Fibroblast of skin of back (primary cell): ENCODE data around the gene SCCPDH. TPM values are rescaled to one million over a fixed set of nuclear protein-coding genes. Genes with fewer than 3 reads are reported as not detected.
"Not testable (repeated sequence)": the region's sequence is repeated elsewhere in the genome, so short reads cannot be mapped to it uniquely, and the experiment has no call there.

Experiments
- DNase-seq: peaks from one replicate; pipeline ENCODE4 v3.0.0-alpha.2; 2013
- polyA plus RNA-seq, 2 experiments: library from polyadenylated mRNA; unstranded; fragments of 120-200 nt; gene quantifications; one replicate each; pipeline ENCODE4 v1.2.1, GENCODE V29; 2013; ENCODE audit not compliant: insufficient read length in 2 of 2

Gene SCCPDH
- 39.2 TPM for polyA plus RNA-seq (2013, experiment 1 of 2; ENCODE audit: insufficient read length)
- 35.6 TPM for polyA plus RNA-seq (2013, experiment 2 of 2; ENCODE audit: insufficient read length)

DNA sequence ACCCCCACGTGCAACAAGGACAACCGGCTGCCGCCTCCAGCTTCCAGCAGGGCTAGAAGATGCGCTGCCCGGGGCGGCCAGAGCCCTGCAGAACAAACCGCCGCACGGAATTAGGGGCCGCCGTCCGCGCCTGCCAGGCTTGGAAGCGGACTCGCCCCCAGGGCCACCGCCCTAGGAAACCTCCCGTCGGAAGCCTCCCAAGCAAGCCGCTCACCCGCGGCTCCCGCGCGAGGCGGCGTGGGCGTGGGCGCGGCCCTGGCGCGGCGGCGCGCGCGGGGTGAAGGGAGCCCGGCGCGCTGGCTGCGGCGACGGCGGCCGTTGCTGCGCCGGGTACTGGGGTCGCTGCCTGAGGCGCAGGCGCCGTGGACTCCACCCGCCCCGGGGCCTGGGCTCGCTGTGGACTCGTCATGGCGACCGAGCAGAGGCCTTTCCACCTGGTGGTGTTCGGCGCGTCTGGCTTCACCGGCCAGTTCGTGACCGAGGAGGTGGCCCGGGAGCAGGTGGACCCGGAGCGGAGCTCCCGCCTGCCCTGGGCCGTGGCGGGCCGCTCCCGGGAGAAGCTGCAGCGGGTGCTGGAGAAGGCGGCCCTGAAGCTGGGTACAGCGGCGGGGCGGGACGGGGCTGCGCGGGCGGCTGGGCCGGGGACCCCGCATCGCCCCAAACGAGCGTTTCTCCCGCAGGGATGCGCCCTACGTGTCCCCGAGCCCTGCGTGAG lies at the start of gene SCCPDH:
Gene SCCPDH, plus strand, starts transcription at position 394 of the 715 bp plus-strand sequence. Its CDS starts 14 bp downstream, at position 408.
- DNase-seq, result peak; percentile 76

- no peak for DNase-seq
These were observed 46.4 kb upstream of the SCCPDH start for GRCh38 chr1:246677842-246678241.

GRCh38 chr1:246678816-246679793 lies 45.1 kb upstream of the SCCPDH start:
- no peak for DNase-seq

GRCh38 chr1:246679794-246680177 lies 44.4 kb upstream of the SCCPDH start:
- DNase-seq, result no peak

DNA sequence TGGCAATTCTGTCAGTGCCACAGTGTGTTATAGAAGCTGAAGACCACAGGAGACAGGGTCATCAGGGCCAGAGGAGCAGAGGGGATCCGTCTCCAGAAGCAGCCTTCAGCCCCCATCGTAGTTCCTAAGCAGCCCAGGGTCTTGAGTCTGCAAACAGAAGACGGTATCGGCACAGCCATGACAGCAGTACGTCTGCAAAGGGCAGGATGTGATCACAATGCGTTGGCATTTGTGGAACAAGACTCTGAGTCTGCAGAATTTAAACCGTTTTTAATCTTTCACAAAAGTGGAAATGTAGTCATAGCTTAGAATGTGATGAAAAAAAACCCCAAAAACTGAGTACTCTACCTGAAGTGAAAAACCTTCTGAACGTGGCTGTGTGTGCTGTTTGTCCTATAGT lies 44.0 kb upstream of the SCCPDH start:
- DNase-seq, result no peak

DNA sequence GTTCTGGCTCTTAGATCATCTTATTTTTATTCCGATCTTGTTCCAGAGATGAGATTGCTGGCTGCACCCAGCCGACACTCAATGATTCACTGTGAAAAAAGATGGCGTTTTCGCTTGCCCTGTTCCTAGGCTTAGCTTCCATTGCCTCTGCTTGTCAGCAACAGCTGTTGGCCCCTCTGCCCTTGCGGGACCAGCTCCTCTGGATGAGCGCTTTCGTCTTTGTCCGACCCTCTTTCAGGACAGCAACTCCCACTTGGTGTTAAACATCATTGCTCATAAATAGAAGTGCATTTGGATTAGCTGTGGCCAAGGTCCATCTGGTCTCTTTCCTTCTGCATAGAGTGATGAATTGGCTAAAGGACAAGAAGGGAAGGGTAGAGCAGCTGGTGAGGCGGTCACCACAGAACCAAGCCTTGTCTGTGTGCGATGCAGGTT lies 43.5 kb upstream of the SCCPDH start:
- no peak for DNase-seq

DNA sequence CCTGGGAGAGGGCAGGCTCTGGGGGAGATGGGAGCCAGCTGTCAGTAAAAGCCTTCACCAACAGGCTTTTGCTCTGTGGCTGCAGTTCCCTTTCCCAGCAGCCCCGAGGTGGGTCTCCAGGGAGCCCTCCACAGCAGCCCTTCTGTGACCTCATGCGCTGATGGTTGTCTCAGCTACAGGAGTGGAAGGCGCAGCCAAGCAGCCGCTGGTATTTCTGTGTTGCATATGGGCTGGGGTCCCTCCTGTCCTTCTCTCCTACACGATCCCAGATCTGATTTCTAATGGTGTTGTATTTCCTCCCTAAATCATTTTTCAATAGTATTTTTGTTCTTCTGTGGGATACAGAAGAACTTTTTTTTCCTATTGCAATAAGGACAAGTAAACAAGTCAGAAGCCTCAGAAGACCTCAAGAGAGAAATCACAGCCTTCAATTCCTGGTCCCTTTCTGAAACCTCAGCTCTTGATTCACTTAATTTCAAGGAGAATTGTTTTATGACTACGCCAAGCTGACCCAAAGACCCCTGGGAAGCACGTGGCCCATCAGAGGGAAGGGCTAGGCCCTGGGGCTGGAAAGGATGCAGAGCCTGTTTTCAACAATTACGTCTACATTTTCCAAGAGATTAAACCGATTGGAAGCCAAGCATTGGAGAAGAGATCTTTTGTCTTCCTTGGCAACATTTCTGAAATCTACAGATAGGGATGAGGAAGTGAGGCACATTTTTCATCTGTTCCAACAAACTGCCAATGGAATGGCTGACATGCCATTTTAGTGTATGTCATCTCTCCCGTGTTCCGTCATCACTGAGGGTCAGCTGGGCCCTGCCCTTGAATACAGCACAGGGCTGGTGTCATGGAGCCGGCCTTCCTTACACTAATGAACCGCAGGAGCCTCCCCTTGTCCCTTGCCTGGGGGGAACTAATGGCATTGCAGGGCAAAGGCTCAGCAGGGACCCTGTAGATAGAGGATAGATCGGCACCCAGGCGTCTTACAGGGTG lies 42.0 kb upstream of the SCCPDH start:
- DNase-seq, result peak; percentile 75

DNA sequence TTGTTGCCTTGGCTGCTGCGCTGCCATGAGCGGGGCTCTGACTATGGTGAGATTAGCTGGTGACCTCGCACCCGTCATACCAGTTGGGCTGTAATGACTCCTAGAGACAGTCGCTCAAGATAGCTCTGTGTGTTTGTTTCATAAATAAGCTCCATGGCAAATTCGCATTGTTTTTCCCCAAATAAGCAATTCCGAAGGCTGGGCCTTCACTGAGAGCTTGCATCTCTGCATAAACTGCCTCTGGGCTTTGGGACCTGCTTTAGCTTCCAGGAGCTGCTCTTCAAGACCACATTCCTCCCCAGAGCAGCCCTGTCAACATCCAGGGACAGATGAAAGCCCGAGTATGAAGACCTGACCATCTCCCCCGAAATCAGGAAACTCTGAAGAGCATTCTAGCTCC lies 40.7 kb upstream of the SCCPDH start:
- DNase-seq, result no peak

GRCh38 chr1:246687002-246687401 lies 37.2 kb upstream of the SCCPDH start:
- DNase-seq, result no peak

DNA sequence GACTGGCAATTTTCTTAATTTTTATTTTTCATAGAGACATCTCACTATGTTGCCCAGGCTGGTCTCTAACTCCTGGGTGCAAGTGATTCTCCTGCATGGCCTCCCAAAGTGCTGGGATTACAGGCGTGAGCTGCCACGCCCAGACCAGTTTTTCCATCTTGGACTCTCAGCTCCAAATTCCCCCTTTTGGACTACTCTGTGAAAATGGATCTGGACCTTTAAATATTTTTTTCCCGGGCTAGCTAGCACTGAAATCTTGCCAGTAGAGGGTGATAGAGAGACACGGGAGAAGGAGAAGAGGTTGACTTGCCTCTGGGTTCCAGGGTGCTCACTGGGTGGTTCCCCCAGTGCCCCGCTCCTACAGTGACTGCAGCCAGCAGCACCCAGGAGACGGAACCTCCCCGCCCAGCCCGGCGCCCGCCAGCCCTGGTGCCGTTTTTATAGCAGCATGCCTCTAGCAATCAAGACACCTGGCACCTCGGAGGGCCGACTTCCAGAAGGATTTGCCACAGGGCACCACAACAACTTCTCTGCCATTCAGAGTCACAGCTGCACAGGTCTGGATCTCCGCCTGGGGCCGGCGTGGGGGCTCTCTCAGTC lies 34.7 kb upstream of the SCCPDH start:
- DNase-seq, result peak; percentile 75

GRCh38 chr1:246690100-246690499 lies 34.1 kb upstream of the SCCPDH start:
- no peak for DNase-seq

DNA sequence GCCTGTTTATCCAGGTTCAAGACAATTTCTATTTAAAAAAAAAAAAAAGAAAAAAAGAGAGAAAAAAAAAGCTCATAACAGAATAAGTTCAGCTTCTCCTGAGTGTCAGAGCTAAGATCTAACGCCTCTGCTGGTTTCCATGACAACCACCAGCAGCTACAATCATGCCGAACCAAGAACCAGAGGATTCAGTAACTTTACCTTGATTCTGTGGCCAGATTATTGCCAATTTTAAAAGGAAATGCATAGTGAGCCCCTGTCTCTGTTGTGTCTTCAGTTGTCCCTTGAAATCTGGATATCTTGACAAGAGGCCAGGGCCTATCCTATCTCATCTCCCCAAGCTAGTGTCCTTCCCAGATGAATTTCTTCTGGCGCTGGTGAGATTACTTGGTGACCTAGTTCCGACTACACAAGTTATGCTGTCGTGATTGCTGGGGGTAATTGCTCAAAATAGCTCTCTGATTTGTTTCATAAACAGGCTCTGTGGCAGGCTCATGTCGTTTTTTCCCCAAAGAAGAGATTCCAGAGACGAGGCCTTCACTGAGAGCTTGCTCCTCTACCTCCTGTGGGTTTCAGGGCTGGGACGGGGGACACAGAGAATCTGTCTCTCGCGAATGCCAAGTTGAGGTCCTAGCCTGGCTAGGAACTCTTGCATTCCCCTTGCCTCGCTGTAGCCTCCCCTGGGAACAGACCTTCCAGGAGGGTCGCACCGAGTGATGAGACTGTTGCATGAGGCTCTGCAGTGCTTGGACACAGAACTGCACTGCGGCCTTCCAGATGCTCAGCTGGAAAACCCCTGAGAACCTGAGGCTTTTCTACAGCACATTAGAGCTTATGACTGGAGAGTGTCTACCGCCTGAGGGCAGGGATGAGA lies 32.4 kb upstream of the SCCPDH start:
- DNase-seq, result no peak

DNA sequence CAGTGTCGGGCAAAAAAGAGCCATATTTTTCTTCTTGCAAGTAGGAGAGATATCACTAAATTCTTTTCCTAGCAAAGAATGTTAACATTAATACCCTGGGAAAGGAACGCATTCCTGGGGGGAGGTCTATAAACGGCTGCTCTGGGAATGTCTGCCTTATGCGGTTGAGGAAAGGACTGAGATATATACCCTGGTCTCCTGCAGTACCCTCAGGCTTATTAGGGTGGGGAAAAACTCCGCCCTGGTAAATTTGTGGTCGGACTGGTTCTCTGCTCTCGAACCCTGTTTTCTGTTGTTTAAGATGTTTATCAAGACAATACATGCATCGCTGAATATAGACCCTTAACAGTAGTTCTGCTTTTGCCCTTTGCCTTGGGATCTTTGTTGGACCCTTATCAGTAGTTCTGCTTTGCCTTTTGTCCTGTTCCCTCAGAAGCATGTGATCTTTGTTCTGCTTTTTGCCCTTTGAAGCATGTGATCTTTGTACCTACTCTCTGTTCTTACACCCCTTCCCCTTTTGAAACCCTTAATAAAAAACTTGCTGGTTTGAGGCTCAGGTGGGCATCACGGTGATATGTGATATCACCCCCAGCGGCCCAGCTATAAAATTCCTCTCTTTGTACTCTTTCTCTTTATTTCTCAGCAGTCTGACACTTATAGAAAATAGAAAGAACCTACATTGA lies 29.9 kb upstream of the SCCPDH start:
- DNase-seq, result not testable (repeated sequence)

GRCh38 chr1:246695136-246695535 lies 29.1 kb upstream of the SCCPDH start:
- no peak for DNase-seq

GRCh38 chr1:246695666-246696065 lies 28.5 kb upstream of the SCCPDH start:
- no peak for DNase-seq

DNA sequence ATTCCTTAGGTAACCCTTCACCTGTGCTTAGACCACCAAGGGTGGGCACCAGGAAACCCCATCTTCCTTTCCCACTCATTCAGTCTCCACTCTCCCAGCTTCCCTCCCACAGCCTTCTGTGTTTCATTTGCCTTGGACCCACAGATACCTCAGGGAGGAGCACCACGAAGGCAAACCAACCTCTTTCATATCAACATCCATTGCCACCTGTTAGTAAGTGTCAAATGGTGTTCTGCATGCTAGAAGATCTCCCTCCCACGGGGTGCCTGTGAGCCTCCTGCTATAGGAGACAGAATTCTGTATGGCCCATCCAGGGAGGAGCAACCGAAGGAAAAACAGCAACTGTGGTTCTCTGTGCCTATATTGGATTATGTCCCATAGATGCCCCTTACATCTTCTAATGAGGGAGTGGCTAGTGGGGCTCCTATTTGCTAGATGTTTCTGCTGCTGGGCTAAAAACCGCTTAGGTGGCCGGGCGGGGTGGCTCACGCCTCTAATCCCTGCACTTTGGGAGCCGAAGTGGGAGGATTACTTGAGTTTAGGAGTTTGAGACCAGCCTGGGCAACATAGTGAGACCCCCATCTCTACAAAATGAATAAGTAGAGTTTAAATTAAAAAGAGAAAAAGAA lies 25.6 kb upstream of the SCCPDH start:
- DNase-seq, result no peak

GRCh38 chr1:246699095-246699735 lies 25.0 kb upstream of the SCCPDH start:
- DNase-seq, result peak; percentile 96

DNA sequence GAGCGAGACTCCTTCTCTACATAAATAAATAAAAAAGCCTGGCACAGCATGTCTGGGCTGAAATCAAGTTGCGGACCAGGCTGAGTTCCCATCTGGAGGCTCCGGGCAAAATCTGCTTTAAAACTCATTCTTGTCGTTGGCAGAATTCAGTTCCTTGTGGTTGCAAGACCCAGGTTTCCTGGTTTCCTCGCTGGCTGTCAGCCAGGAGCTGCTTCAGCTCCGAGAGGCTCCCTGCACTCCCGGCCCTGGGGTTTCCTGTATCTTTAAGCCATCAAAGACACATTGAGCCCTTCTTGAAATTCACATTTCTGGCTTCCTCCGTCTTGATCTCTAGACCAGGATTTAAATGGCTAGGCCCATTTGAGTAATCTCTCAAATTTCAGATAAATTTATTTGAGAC lies 20.6 kb upstream of the SCCPDH start:
- peak; percentile 60 for DNase-seq

DNA sequence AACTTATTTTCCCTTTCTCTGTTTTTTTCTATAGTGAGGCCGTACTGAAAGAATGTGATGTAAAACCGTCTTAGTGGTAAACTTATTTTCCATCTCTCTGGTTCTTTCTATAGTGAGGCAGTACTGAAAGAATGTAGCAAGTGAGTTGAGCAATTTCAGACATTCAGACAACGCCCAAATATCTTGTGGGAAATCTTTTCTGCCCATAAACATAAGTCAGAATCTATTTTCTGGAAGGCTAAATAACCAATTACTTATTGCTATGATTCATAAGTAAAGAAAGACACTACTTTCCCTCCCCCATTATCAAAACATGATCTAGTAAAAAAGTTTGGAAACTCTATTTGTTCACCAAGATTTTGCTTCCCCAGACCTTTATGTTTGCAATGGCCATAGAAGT lies 18.8 kb upstream of the SCCPDH start:
- peak; percentile 98 for DNase-seq
